ENCODE results near the gene FGF3.
A peak's percentile ranks its signal among the peaks of the same experiment; 100 is the strongest.

Gene FGF3

GRCh38 chr11:69843529-69843921, 24.3 kb upstream of the FGF3 start:
- DNase-seq: no peak

GRCh38 chr11:69842746-69843528, 23.7 kb upstream of the FGF3 start:
- no peak for DNase-seq

- peak; percentile 28 to 47 for DNase-seq
These were observed 22.9 kb upstream of the FGF3 start for GRCh38 chr11:69841859-69842698.

DNA sequence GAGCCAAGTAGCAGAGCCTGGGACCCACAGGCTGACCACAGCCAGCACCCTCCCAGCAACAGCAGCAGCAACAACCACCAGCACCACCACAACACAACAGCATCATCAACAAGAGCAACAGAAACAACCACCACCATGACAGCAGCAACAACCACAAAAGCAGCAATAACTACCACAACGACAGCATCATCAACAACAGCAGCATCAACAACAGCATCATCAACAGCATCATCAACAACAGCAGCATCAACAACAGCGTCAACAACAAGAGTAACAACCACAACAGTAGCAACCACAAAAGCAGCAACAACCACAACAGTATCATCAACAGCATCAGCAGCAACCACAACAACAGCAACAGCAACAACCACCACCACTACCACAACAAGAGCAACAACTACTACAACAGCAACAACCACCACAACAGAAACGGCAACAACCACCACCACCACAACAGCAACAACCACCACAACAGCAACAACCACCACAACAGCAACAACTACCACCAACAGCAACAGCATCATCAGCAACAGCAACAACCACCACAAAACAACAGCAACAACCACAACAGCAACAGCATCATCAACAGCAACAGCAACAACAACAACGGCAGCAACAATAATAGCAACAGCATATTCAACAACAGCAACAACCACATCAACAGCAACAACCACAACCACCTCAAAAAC, 22.1 kb upstream of the FGF3 start:
- no peak for DNase-seq

- no peak for DNase-seq
These were observed 21.4 kb upstream of the FGF3 start for GRCh38 chr11:69840371-69841169.

DNA sequence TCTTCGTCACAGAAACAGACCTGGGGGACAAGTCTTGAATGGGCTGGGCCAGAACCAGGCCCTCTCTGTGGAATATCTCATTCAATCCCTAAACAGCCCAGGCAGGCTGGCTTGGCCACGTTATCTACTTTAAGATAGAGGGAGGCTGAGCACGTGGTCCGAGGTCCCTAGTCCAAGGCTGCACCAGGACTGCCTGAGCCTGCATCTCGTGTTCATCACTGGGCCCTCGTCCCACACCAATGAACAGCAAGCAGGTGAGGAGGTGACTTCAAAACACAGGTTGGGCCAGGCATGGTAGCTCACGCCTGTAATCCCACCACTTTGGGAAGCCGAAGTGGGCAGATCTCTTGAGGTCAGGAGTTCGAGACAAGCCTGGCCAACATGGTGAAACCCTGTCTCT, 20.3 kb upstream of the FGF3 start:
- DNase-seq: no peak

DNA sequence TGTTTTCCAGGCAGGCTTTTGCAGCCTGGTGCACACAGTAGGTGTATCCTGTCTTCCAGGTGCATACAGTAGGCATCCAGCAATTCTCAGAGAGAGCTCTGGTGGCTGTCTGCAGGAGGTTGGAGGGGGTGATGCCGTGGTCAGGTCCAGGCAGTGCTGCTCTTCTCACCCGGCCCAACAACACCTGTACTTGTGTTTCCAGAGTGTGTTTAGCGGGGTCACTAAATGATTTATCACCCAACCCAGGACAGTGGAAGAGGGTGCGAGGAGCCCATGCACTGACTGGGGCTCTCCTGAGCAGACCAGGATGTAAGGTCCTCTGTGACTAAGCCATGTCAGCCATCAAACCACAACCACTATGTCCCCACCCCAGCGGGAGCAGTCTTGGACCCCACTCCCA, 18.6 kb upstream of the FGF3 start:
- no peak for DNase-seq

DNA sequence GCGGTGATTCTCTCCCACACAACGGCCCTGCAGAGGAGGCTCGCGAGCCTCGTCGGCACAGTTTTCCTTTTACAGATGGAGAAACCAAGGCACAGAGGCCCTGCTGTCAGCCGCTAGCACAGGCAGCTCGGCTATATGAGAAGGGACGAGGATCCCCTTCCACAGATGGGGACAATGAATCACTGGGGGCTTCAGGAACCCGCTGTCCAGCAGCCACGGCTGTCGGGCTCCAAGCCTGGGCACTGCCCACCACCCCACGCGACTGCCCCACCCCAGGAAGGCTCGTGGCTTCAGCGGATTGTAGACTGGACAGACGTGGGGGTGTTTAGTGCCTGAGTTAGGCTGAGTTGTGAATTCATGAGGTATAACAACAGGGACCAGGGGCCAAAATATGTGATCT, 17.2 kb upstream of the FGF3 start:
- DNase-seq: no peak

DNA sequence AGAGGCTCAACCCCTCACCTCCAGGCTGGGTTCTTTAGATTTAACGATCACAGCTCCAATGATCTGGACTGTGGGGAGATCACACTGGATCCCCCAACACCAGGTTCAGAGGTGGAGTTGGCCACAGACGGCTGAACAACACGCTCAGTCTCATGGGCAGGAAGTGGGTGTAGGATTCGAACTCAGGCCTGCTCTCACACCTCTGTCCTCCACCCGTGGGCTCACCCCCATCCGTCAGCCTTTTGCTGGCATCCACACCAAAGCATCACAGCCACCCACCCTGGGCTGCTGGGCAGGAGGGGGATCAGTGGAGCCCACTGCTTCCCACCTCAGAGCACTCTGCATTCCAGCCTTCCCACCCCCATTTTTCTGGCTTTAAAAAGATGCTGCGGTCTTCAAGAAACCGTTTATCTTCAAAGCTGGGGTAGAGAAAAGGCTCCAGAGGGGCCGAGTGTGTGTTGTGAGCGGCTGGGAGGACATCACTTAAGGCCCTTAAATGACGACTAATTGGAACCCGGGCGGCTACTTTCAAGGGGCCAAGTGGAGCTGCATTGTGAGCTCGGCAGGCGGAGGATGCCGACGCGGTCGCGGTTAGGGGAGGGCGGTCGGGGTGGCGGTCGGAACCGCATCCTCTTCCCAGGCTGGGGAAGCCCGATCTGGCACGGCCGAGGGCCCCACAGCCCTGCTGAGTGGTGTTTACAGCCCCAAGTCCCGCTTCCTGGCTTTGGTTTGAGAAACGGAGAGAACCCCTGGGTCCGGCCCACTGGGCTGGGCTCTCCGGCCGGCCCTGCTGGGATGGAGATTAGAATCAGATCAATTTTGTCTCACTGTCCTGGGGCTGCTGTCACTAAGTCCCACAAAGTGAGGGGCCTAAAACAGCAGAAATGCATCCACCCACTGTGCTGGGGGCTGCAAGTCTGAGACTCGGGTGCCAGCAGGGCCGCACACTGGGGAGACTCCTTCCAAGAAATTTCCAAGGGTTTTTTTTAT, 15.9 kb upstream of the FGF3 start:
- peak in 1 of 2 donors; percentile 27 for DNase-seq

GRCh38 chr11:69834251-69834650, 15.0 kb upstream of the FGF3 start:
- DNase-seq: no peak

DNA sequence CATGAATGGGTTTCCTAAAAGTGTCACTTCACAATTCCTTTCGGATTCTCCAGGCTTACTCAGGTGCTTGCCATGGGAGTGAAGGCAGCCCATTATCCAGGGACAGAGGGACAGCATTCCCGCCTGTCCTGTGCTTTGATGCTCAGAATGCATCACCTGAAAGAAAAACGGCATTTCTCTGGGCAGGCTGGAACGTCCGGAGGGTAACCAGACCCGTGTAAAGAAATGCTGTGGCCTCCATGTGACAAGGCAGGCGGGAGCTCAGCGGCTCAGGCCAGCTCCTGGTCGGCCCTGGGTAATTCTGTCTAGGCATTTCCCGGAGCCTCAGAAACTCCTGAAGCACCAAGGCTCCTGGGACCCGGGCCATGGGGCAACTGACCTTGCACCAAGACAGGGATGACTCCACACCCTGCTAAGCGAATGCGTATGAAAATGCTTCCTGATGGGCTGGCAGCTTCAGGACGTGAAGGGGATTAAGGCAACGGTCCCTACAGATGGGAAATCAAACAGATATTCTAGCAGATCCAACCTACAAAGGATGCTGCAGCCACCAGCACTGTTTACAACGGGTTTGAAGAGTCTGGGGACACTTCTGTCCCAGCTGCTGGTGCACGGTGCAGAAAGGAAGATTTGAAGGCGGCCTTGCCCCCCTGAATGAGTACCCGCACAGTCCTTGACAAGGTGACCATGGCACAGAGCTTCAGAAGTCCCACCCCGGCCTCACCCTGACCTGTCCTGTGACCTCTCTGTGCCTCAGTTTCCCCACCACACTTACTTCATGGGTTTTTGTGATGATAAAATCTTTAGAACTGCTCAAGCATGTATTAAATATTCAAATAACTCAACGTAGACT, 13.6 kb upstream of the FGF3 start:
- DNase-seq: no peak

- DNase-seq: no peak
These were observed 12.8 kb upstream of the FGF3 start for GRCh38 chr11:69831985-69832384.

DNA sequence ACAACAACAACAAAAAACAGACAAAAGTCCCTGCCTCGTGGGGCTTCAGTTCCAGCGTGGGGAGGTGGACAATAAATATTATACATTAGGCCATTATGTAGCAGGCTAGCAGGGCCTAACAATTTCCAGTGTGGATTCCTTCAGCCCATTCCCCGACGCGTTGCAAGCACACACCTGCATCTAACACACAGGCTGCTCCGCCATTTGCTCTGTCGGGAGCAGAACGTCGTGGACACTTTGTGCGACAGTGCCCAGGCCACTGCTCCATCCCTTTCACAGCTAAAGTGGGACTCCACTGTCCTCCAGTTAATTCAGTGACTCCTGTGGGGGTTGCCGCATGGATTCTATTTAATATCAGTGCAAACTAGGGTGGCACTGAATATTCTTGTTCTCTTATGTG, 10.9 kb upstream of the FGF3 start:
- no peak for DNase-seq

GRCh38 chr11:69828971-69829344, 9.7 kb upstream of the FGF3 start:
- no peak for DNase-seq

- no peak for DNase-seq
These were observed 9.2 kb upstream of the FGF3 start for GRCh38 chr11:69828276-69828970.

DNA sequence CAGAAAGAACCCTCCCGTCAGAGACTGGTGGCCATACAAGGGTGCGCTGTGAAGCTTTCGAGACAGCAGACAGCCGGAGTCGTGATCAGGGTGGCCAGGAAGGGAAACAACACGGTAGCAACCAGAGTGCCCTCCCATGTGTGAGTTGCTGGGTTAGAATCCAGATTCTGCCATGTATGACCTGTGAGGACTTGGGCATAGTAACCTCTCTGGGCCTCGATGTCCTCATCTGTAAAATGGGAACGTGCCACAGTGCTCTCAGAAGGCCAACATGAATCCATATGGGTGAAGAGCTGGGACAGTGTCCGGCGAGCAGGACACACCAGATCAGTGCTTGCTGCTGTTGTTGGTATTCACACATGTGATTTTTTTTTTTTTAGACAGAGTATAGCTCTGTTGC, 7.6 kb upstream of the FGF3 start:
- DNase-seq: no peak

- DNase-seq: no peak
These were observed 6.7 kb upstream of the FGF3 start for GRCh38 chr11:69825941-69826340.

DNA sequence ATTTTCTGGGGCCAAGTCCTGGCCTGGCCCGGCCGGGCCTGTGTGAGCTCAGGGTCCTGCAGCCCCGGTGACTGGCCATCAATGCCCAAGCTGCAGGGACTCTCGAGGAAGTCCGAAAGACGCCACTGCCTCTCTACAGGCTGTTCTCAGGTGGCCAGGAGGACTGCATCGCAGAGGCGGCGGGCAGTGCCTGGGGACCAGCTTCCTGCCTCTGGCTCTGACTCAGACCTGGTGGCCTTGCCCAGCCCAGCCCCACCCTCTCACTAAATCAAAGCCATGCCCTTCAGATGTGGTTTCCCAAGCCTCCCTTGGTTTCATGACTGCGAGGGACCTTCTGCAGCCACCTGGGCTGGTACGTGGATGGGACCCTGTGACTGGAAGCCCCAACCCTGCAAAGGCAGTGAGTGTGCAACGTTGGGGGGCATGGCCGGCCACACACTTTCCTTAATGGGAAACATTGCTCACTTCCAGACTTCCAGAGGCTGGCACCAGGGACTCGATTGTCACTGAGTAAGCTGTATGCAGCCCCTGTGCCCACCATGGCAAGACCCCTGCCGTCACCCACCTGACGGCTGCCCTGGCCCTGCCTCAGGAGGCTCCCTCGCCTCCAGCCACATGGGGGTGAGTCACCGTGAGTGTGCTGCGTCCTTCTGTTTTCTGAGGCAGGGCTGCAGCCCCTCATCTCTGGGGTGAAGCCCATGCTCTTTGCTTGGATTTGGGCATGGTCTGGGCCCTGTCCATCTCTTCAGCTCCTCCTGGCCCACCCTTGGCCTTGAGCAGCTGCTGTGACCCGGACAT, 6.0 kb upstream of the FGF3 start:
- no peak for DNase-seq

DNA sequence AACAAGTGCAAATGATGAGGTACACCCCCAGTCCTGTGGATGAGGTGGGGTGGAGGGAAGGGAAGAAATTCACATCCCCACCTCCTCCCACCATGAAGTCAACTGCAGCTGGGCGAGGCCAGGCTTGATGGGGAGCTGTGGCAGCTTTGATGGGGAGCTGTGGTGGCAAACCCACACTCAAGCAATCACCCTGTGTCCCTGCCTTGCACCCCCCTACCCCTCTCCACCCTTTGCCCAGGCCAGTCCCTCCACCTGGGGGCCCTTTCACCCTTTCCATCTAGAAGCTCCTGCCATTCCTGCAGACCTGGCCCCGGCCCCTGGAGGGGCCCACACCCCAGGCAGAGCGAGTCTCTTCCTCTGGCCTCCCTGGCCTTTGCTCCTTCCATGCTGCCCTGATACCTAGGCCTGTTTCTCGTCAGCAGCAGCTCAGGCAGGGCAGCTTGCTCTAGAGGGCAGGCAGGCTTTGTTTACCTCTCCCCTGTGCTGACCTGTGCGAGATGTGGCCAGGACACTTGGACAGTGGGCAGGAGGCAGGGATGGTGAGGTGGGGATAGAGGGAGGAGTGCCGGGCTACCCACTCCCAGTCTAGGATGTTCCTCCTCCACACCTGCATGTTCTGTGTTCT, 4.5 kb upstream of the FGF3 start:
- no peak for DNase-seq
